COR-L47 (cell line): ENCODE results near the gene NKAIN4.

Experiments used
- DNase-seq: peaks from one replicate; lab custom pipeline; 2025; lab: John Stamatoyannopoulos, UW

Gene NKAIN4

GRCh38 chr20:63274381-63275228 lies 20.3 kb upstream of the NKAIN4 start:
- DNase-seq: no peak

GRCh38 chr20:63273635-63274380 lies 19.5 kb upstream of the NKAIN4 start:
- no peak for DNase-seq

- DNase-seq: no peak
Observed at GRCh38 chr20:63273059-63273579, 18.9 kb upstream of the NKAIN4 start.

- peak; percentile 86 for DNase-seq
Observed at GRCh38 chr20:63272105-63273058, 18.1 kb upstream of the NKAIN4 start, which contains the start of gene ARFGAP1. ARFGAP1 (plus strand) TSS chr20:63272813; CDS start chr20:63275581, 2,768 bp downstream.

- no peak for DNase-seq
Observed at GRCh38 chr20:63270606-63271325, 16.5 kb upstream of the NKAIN4 start.

- no peak for DNase-seq
Observed at GRCh38 chr20:63269724-63270123, 15.5 kb upstream of the NKAIN4 start.

- DNase-seq: no peak
Observed at GRCh38 chr20:63268671-63269439, 14.6 kb upstream of the NKAIN4 start.

- no peak for DNase-seq
Observed at GRCh38 chr20:63268256-63268655, 14.0 kb upstream of the NKAIN4 start.

- no peak for DNase-seq
Observed at GRCh38 chr20:63267691-63268090, 13.4 kb upstream of the NKAIN4 start.

- DNase-seq: no peak
Observed at GRCh38 chr20:63265891-63266515, 11.7 kb upstream of the NKAIN4 start.

GRCh38 chr20:63264519-63264918 lies 10.3 kb upstream of the NKAIN4 start:
- DNase-seq: no peak

- no peak for DNase-seq
Observed at GRCh38 chr20:63264000-63264399, 9.7 kb upstream of the NKAIN4 start.

- DNase-seq: no peak
Observed at GRCh38 chr20:63262836-63263235, 8.6 kb upstream of the NKAIN4 start.

- DNase-seq: no peak
Observed at GRCh38 chr20:63261795-63262528, 7.7 kb upstream of the NKAIN4 start.

GRCh38 chr20:63261060-63261794 lies 7.0 kb upstream of the NKAIN4 start:
- DNase-seq: no peak

GRCh38 chr20:63260521-63260920 lies 6.3 kb upstream of the NKAIN4 start:
- no peak for DNase-seq

GRCh38 chr20:63259734-63260460 lies 5.6 kb upstream of the NKAIN4 start:
- no peak for DNase-seq

- no peak for DNase-seq
Observed at GRCh38 chr20:63258781-63259180, 4.5 kb upstream of the NKAIN4 start.
